Activated CD8-positive, alpha-beta memory T cell treated with anti-CD3 and anti-CD28 coated beads for 1 hour (primary cell): ENCODE results near the gene SIRPA.
"Not testable (repeated sequence)": the region's sequence is repeated elsewhere in the genome, so short reads cannot be mapped to it uniquely, and the experiment has no call there.

Experiments
- DNase-seq, 2 donors: peaks; one replicate each; pipeline ENCODE4 v3.0.0-alpha.2; 2020; ENCODE audit warnings: low read depth in 1 of 2; ENCODE audit errors: extremely low read depth in 1 of 2

Gene SIRPA

GRCh38 chr20:1904135-1904534, 8.9 kb downstream of the SIRPA start:
- DNase-seq, result no peak

GRCh38 chr20:1905009-1905408, 9.8 kb downstream of the SIRPA start:
- DNase-seq, result no peak

- DNase-seq, result no peak
These were observed 10.5 kb downstream of the SIRPA start for GRCh38 chr20:1905693-1906092.

GRCh38 chr20:1906361-1907051, 11.3 kb downstream of the SIRPA start:
- no peak for DNase-seq

- DNase-seq, result no peak
These were observed 12.4 kb downstream of the SIRPA start for GRCh38 chr20:1907586-1907985.

GRCh38 chr20:1908191-1908590, 13.0 kb downstream of the SIRPA start:
- no peak for DNase-seq

- DNase-seq, result no peak
These were observed 13.9 kb downstream of the SIRPA start for GRCh38 chr20:1909097-1909496.

GRCh38 chr20:1911536-1911935, 16.3 kb downstream of the SIRPA start:
- DNase-seq, result no peak

- DNase-seq, result no peak
These were observed 16.8 kb downstream of the SIRPA start for GRCh38 chr20:1912053-1912452.

GRCh38 chr20:1912646-1913045, 17.4 kb downstream of the SIRPA start:
- no peak for DNase-seq

- not testable (repeated sequence) for DNase-seq
These were observed 20.0 kb downstream of the SIRPA start for GRCh38 chr20:1915233-1915632.

- DNase-seq, result no peak
These were observed 20.5 kb downstream of the SIRPA start for GRCh38 chr20:1915725-1916124.

- no peak for DNase-seq
These were observed 22.6 kb downstream of the SIRPA start for GRCh38 chr20:1917786-1918185.

GRCh38 chr20:1918491-1919165, 23.4 kb downstream of the SIRPA start:
- DNase-seq, result no peak

GRCh38 chr20:1920252-1920651, 25.0 kb downstream of the SIRPA start:
- no peak for DNase-seq

GRCh38 chr20:1920826-1921225, 25.6 kb downstream of the SIRPA start:
- DNase-seq, result no peak

- not testable (repeated sequence) for DNase-seq
These were observed 26.8 kb downstream of the SIRPA start for GRCh38 chr20:1921985-1922384.

GRCh38 chr20:1922786-1923185, 27.6 kb downstream of the SIRPA start:
- DNase-seq, result no peak

- no peak for DNase-seq
These were observed 30.0 kb downstream of the SIRPA start for GRCh38 chr20:1924910-1925861.

GRCh38 chr20:1926237-1926636, 31.0 kb downstream of the SIRPA start:
- no peak for DNase-seq

GRCh38 chr20:1927217-1927616, 32.0 kb downstream of the SIRPA start:
- DNase-seq, result no peak
